ENCODE results near the gene PCDHA6. TPM values are rescaled to one million over a fixed set of nuclear protein-coding genes. Genes with fewer than 3 reads are reported as not detected.

Gene PCDHA6
- total RNA-seq, 1 donor from 2014 or later: 2.7 TPM

GRCh38 chr5:140868721-140869554, 41.2 kb downstream of the PCDHA6 start, which contains the start of gene PCDHA11:
Gene PCDHA11 (plus strand): TSS chr5:140868957. CDS start chr5:140869104, 147 bp downstream.
- no peaks in the 10 kb centered on the region for H3K27me3 ChIP-seq (ENCODE audit: insufficient read depth, low read length)
- Mint-ChIP-seq H3K36me3 (ENCODE audit: low read depth, unreplicated experiment) (peaks cover 8% of the 10 kb centered on the region), H3K27me3 (ENCODE audit: low read depth, unreplicated experiment) (no peaks in the 10 kb centered on the region), H3K27ac (ENCODE audit: unreplicated experiment) (peak within 1 kb of the TSS; percentile 34), H3K4me1 (ENCODE audit: low read depth, unreplicated experiment) (no peaks in the 10 kb centered on the region), H3K9me3 (ENCODE audit: unreplicated experiment) (no peaks in the 10 kb centered on the region), H3K4me3 (ENCODE audit: unreplicated experiment) (peak within 1 kb of the TSS; percentile 89)
- FAIRE-seq (no peak), DNase-seq (ENCODE audit: low read depth) (no peak)
- peaks cover 5% of the 10 kb centered on the region for H3K9me3 ChIP-seq (ENCODE audit: insufficient read depth, low read depth, low read length)
- no peaks in the 10 kb centered on the region for H3K79me2 ChIP-seq (ENCODE audit: insufficient read depth, low read length)
- no peaks in the 10 kb centered on the region for H4K20me1 ChIP-seq (ENCODE audit: insufficient read depth, low read length)
- H3K4me2 ChIP-seq (ENCODE audit: low read length): no peak within 1 kb of the TSS
- TF ChIP-seq, protein P1, sequence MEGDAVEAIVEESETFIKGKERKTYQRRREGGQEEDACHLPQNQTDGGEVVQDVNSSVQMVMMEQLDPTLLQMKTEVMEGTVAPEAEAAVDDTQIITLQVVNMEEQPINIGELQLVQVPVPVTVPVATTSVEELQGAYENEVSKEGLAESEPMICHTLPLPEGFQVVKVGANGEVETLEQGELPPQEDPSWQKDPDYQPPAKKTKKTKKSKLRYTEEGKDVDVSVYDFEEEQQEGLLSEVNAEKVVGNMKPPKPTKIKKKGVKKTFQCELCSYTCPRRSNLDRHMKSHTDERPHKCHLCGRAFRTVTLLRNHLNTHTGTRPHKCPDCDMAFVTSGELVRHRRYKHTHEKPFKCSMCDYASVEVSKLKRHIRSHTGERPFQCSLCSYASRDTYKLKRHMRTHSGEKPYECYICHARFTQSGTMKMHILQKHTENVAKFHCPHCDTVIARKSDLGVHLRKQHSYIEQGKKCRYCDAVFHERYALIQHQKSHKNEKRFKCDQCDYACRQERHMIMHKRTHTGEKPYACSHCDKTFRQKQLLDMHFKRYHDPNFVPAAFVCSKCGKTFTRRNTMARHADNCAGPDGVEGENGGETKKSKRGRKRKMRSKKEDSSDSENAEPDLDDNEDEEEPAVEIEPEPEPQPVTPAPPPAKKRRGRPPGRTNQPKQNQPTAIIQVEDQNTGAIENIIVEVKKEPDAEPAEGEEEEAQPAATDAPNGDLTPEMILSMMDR (IDR thresholded peaks at IDR 0.05; ENCODE audit: insufficient read depth, low read depth, low read length): no peak
- TF ChIP-seq EZH2 (IDR thresholded peaks at IDR 0.05; ENCODE audit: insufficient read depth, low read length): no peak
- no peaks in the 10 kb centered on the region for H3K4me1 ChIP-seq (ENCODE audit: insufficient read depth, low read length)
- no peaks in the 10 kb centered on the region for H3K36me3 ChIP-seq (ENCODE audit: insufficient read depth, low read length)
- no peak within 1 kb of the TSS for H3K27ac ChIP-seq (ENCODE audit: low read depth, low read length)
- H3K4me3 ChIP-seq (ENCODE audit: insufficient read depth, low read depth, low read length): no peak within 1 kb of the TSS
- no peak within 1 kb of the TSS for H2AFZ ChIP-seq (ENCODE audit: low read depth, low read length)
- no peak within 1 kb of the TSS for H3K9ac ChIP-seq (ENCODE audit: low read length)

- H3K4me3 ChIP-seq (ENCODE audit: insufficient read depth, low read depth, low read length): no peak overlapping the region
These were observed 41.8 kb downstream of the PCDHA6 start for GRCh38 chr5:140869555-140869886.

More at GRCh38 chr5:140869555-140869886, 41.8 kb downstream of the PCDHA6 start:
- Mint-ChIP-seq H3K4me3 (ENCODE audit: unreplicated experiment) (peak overlapping the region; percentile 89), H3K27ac (ENCODE audit: unreplicated experiment) (no peak overlapping the region), H3K9me3 (ENCODE audit: unreplicated experiment) (no peaks in the 10 kb centered on the region), H3K36me3 (ENCODE audit: low read depth, unreplicated experiment) (peaks cover 8% of the 10 kb centered on the region), H3K4me1 (ENCODE audit: low read depth, unreplicated experiment) (peaks cover 4% of the 10 kb centered on the region), H3K27me3 (ENCODE audit: low read depth, unreplicated experiment) (no peaks in the 10 kb centered on the region)
- H3K27me3 ChIP-seq (ENCODE audit: insufficient read depth, low read length): no peaks in the 10 kb centered on the region
- no peak overlapping the region for H3K27ac ChIP-seq (ENCODE audit: low read depth, low read length)
- H3K4me1 ChIP-seq (ENCODE audit: insufficient read depth, low read length): no peaks in the 10 kb centered on the region
- H2AFZ ChIP-seq (ENCODE audit: low read depth, low read length): no peak overlapping the region
- DNase-seq (ENCODE audit: low read depth): no peak
- H3K9ac ChIP-seq (ENCODE audit: low read length): no peak overlapping the region
- H4K20me1 ChIP-seq (ENCODE audit: insufficient read depth, low read length): no peaks in the 10 kb centered on the region
- H3K36me3 ChIP-seq (ENCODE audit: insufficient read depth, low read length): no peaks in the 10 kb centered on the region
- TF ChIP-seq, protein P1 (IDR thresholded peaks at IDR 0.05; ENCODE audit: insufficient read depth, low read depth, low read length): no peak
- TF ChIP-seq EZH2 (IDR thresholded peaks at IDR 0.05; ENCODE audit: insufficient read depth, low read length): no peak
- H3K4me2 ChIP-seq (ENCODE audit: low read length): no peak overlapping the region
- no peak for FAIRE-seq
- peaks cover 5% of the 10 kb centered on the region for H3K9me3 ChIP-seq (ENCODE audit: insufficient read depth, low read depth, low read length)
- H3K79me2 ChIP-seq (ENCODE audit: insufficient read depth, low read length): no peaks in the 10 kb centered on the region
